T-helper 17 cell (primary cell): Measurements from ENCODE around the gene PPARG. TPM values are rescaled to one million over a fixed set of nuclear protein-coding genes. Genes with fewer than 3 reads are reported as not detected.
A peak's percentile ranks its signal among the peaks of the same experiment; 100 is the strongest.
"Not testable (repeated sequence)": the region's sequence is repeated elsewhere in the genome, so short reads cannot be mapped to it uniquely, and the experiment has no call there.

Source experiments
- ATAC-seq: fragments of 150-1000 bp; cut with Tn5 transposase; 2 replicates; pipeline ENCODE4 v1.10.0; 2021; ENCODE audit warnings: mild to moderate bottlenecking, moderate library complexity
- DNase-seq, 3 donors: peaks; one replicate each; pipeline versions ENCODE4 v3.0.0 to v3.0.0-alpha.2; 2020 to 2021
- H3K9me3 ChIP-seq: one replicate; pipeline ENCODE4 v1.7.0; 2013; ENCODE audit warnings: low read length, mild to moderate bottlenecking; ENCODE audit not compliant: control insufficient read depth, poor library complexity, severe bottlenecking
- H3K27ac Mint-ChIP-seq: one replicate; pipeline ENCODE4 v1.8.0; 2022; ENCODE audit warnings: mild to moderate bottlenecking, moderate library complexity, mixed read lengths
- H3K27me3 Mint-ChIP-seq: one replicate; pipeline ENCODE4 v1.8.0; 2022; ENCODE audit warnings: mixed read lengths
- H3K36me3 Mint-ChIP-seq: one replicate; pipeline ENCODE4 v1.8.0; 2022; ENCODE audit warnings: low read depth, mixed read lengths
- H3K4me1 Mint-ChIP-seq: one replicate; pipeline ENCODE4 v1.8.0; 2022; ENCODE audit warnings: mild to moderate bottlenecking, mixed read lengths
- H3K4me3 Mint-ChIP-seq: one replicate; pipeline ENCODE4 v1.8.0; 2022; ENCODE audit warnings: mild to moderate bottlenecking, moderate library complexity, mixed read lengths
- total RNA-seq, 4 donors: library from RNA in 2 of 4; stranded (reverse) in 2 of 4; gene quantifications; one replicate each; pipeline ENCODE4 v1.2.3 and lab custom pipeline; 2022 to 2026

The PPARG gene
- total RNA-seq, 2 donors from 2014 or later, result 1.1 to 1.2 TPM

- not testable (repeated sequence) for DNase-seq, ATAC-seq, H3K9me3 ChIP-seq, H3K27ac Mint-ChIP-seq, H3K4me3 Mint-ChIP-seq, H3K36me3 Mint-ChIP-seq, H3K27me3 Mint-ChIP-seq, H3K4me1 Mint-ChIP-seq
These were observed 168.5 kb downstream of the PPARG start for GRCh38 chr3:12457380-12457779.

GRCh38 chr3:12458901-12459300 lies 170.0 kb downstream of the PPARG start:
- H3K27me3 Mint-ChIP-seq, result no peaks in the 10 kb centered on the region
- ATAC-seq, result no peak
- no peak overlapping the region for H3K4me3 Mint-ChIP-seq
- no peaks in the 10 kb centered on the region for H3K36me3 Mint-ChIP-seq
- no peaks in the 10 kb centered on the region for H3K9me3 ChIP-seq
- H3K27ac Mint-ChIP-seq, result no peak overlapping the region
- no peak for DNase-seq
- peaks cover 6% of the 10 kb centered on the region for H3K4me1 Mint-ChIP-seq

GRCh38 chr3:12460127-12460526 lies 171.3 kb downstream of the PPARG start:
- ATAC-seq (no peak), DNase-seq (no peak)
- no peaks in the 10 kb centered on the region for H3K36me3 Mint-ChIP-seq
- H3K27me3 Mint-ChIP-seq, result no peaks in the 10 kb centered on the region
- no peak overlapping the region for H3K27ac Mint-ChIP-seq
- H3K4me1 Mint-ChIP-seq, result peaks cover 11% of the 10 kb centered on the region
- H3K9me3 ChIP-seq, result no peaks in the 10 kb centered on the region
- H3K4me3 Mint-ChIP-seq, result no peak overlapping the region

GRCh38 chr3:12461097-12461649 lies 172.3 kb downstream of the PPARG start:
- ATAC-seq, result no peak
- Mint-ChIP-seq H3K4me1 (peaks cover 11% of the 10 kb centered on the region), H3K27ac (no peak overlapping the region), H3K27me3 (no peaks in the 10 kb centered on the region), H3K36me3 (no peaks in the 10 kb centered on the region), H3K4me3 (no peak overlapping the region)
- no peak for DNase-seq
- H3K9me3 ChIP-seq, result no peaks in the 10 kb centered on the region

- ATAC-seq, result peak; percentile 58
- Mint-ChIP-seq H3K4me1 (peaks cover 14% of the 10 kb centered on the region), H3K36me3 (no peaks in the 10 kb centered on the region), H3K27ac (peak overlapping the region; percentile 62), H3K27me3 (no peaks in the 10 kb centered on the region), H3K4me3 (no peak overlapping the region)
- H3K9me3 ChIP-seq, result no peaks in the 10 kb centered on the region
- no peak for DNase-seq
These were observed 173.5 kb downstream of the PPARG start for GRCh38 chr3:12462159-12462947.

- Mint-ChIP-seq H3K4me1 (peaks cover 14% of the 10 kb centered on the region), H3K27ac (no peak overlapping the region), H3K36me3 (no peaks in the 10 kb centered on the region), H3K27me3 (peaks cover 4% of the 10 kb centered on the region), H3K4me3 (no peak overlapping the region)
- H3K9me3 ChIP-seq, result no peaks in the 10 kb centered on the region
- no peak for ATAC-seq
- no peak for DNase-seq
These were observed 174.8 kb downstream of the PPARG start for GRCh38 chr3:12463686-12464085.

- no peaks in the 10 kb centered on the region for H3K36me3 Mint-ChIP-seq
- peak overlapping the region; percentile 44 for H3K27ac Mint-ChIP-seq
- peaks cover 14% of the 10 kb centered on the region for H3K4me1 Mint-ChIP-seq
These were observed 175.3 kb downstream of the PPARG start for GRCh38 chr3:12464181-12464580.

GRCh38 chr3:12465151-12465835 lies 176.4 kb downstream of the PPARG start:
- DNase-seq (no peak), ATAC-seq (no peak)
- Mint-ChIP-seq H3K4me1 (peaks cover 14% of the 10 kb centered on the region), H3K36me3 (no peaks in the 10 kb centered on the region), H3K4me3 (no peak overlapping the region), H3K27ac (peak overlapping the region; percentile 68), H3K27me3 (peaks cover 4% of the 10 kb centered on the region)
- no peaks in the 10 kb centered on the region for H3K9me3 ChIP-seq

More at GRCh38 chr3:12464181-12464580, 175.3 kb downstream of the PPARG start:
- Mint-ChIP-seq H3K27me3 (peaks cover 4% of the 10 kb centered on the region), H3K4me3 (no peak overlapping the region)
- H3K9me3 ChIP-seq, result no peaks in the 10 kb centered on the region
- ATAC-seq (no peak), DNase-seq (no peak)

- Mint-ChIP-seq H3K4me3 (no peak overlapping the region), H3K27ac (peak overlapping the region; percentile 68), H3K27me3 (peaks cover 4% of the 10 kb centered on the region), H3K4me1 (peaks cover 13% of the 10 kb centered on the region), H3K36me3 (no peaks in the 10 kb centered on the region)
- ATAC-seq (no peak), DNase-seq (no peak)
- H3K9me3 ChIP-seq, result no peaks in the 10 kb centered on the region
These were observed 177.0 kb downstream of the PPARG start for GRCh38 chr3:12465836-12466225.

GRCh38 chr3:12467746-12468145 lies 178.9 kb downstream of the PPARG start:
- peaks cover 22% of the 10 kb centered on the region for H3K4me1 Mint-ChIP-seq
- peaks cover 9% of the 10 kb centered on the region for H3K27me3 Mint-ChIP-seq
- no peak overlapping the region for H3K27ac Mint-ChIP-seq
- H3K36me3 Mint-ChIP-seq, result no peaks in the 10 kb centered on the region
- DNase-seq (no peak), ATAC-seq (no peak)
- no peaks in the 10 kb centered on the region for H3K9me3 ChIP-seq
- H3K4me3 Mint-ChIP-seq, result no peak overlapping the region

- Mint-ChIP-seq H3K27me3 (peaks cover 9% of the 10 kb centered on the region), H3K4me3 (no peak overlapping the region), H3K36me3 (no peaks in the 10 kb centered on the region), H3K27ac (no peak overlapping the region), H3K4me1 (peaks cover 26% of the 10 kb centered on the region)
- no peak for DNase-seq
- no peak for ATAC-seq
- H3K9me3 ChIP-seq, result no peaks in the 10 kb centered on the region
These were observed 179.4 kb downstream of the PPARG start for GRCh38 chr3:12468276-12468675.

- Mint-ChIP-seq H3K36me3 (no peaks in the 10 kb centered on the region), H3K27ac (peak overlapping the region; percentile 27), H3K4me1 (peaks cover 26% of the 10 kb centered on the region), H3K4me3 (no peak overlapping the region), H3K27me3 (peaks cover 9% of the 10 kb centered on the region)
- no peaks in the 10 kb centered on the region for H3K9me3 ChIP-seq
- ATAC-seq (no peak), DNase-seq (no peak)
These were observed 179.9 kb downstream of the PPARG start for GRCh38 chr3:12468757-12469156.

GRCh38 chr3:12469222-12469621 lies 180.4 kb downstream of the PPARG start:
- not testable (repeated sequence) for H3K4me3 Mint-ChIP-seq, ATAC-seq
- peaks cover 23% of the 10 kb centered on the region for H3K4me1 Mint-ChIP-seq

More at GRCh38 chr3:12469222-12469621, 180.4 kb downstream of the PPARG start:
- DNase-seq, H3K9me3 ChIP-seq, H3K27me3 Mint-ChIP-seq, H3K36me3 Mint-ChIP-seq: not testable (repeated sequence)
- peak overlapping the region; percentile 27 for H3K27ac Mint-ChIP-seq
